GM23248 (cell line): ENCODE results near the gene SYNGR3.

Experiments used
- EZH2 ChIP-seq: fragments of 200-600 bp; sonication (generic); IDR thresholded peaks from 2 replicates; pipeline ENCODE4 v1.6.1; 2018; ENCODE audit warnings: antibody characterized with exemption, mild to moderate bottlenecking; ENCODE audit not compliant: insufficient read depth, poor library complexity, severe bottlenecking
- EZH2phosphoT487 ChIP-seq: fragments of 200-600 bp; sonication (generic); IDR thresholded peaks from 2 replicates; pipeline ENCODE4 v1.6.1; 2018; ENCODE audit warnings: antibody characterized with exemption, moderate library complexity, mild to moderate bottlenecking, low read depth; ENCODE audit not compliant: insufficient read depth

DNA sequence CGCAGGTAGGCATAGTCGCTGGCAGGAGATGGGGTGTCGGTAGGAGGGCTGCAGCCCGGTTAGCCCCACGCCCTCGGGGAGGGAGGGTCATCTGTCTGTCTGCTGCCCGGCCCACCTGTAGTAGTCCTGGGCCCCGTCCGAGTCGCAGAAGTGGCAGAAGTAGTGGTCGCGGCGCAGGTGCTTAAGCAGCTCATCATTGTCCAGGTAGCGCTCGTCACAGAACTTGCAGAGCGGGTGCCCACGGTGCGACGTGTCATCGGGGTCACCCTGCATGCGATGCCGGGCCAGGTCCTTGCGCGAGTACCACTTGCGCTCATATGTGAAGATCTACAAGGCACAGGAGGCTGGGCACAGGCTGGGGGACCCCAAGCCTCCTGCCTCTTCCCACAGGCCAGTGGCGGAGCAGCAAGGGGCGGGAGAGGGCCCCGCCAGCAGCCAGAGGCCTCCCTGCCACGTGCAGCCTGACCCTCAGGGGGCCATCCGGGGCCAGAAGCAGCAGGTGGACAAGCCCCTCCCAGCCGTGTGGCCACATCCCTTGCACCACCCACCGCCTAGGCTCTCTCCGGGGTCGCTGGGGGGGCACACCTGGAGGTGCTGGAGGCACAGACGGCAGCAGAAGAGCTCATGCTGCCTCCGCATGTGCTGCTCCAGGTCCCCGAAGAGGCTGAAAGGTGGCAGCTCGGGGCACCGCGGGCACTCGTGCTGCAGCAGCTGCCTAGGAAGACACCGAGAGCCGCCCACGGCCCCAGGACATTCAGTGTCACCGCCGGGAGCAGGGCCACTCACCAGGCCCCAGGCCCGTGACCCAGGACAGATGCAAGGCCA lies 12.8 kb downstream of the SYNGR3 start:
- no peak for TF ChIP-seq EZH2
- no peak for TF ChIP-seq EZH2phosphoT487
